NCI-H2081 (cell line): Measurements from ENCODE around the gene MRPL38.
"Not testable (repeated sequence)": the region's sequence is repeated elsewhere in the genome, so short reads cannot be mapped to it uniquely, and the experiment has no call there.

Experiments
- DNase-seq, 2 experiments: peaks; one replicate each; lab custom pipeline; 2025; lab: John Stamatoyannopoulos, UW

The MRPL38 gene

GRCh38 chr17:75854101-75854748 lies 50.5 kb downstream of the MRPL38 start:
- DNase-seq = no peak

GRCh38 chr17:75853433-75853832 lies 51.3 kb downstream of the MRPL38 start:
- no peak for DNase-seq

GRCh38 chr17:75851693-75851991 lies 53.0 kb downstream of the MRPL38 start:
- DNase-seq = not testable (repeated sequence)

- no peak for DNase-seq
These were observed 53.6 kb downstream of the MRPL38 start for GRCh38 chr17:75850928-75851692.

- DNase-seq = no peak
These were observed 55.0 kb downstream of the MRPL38 start for GRCh38 chr17:75849724-75850123.

- no peak for DNase-seq
These were observed 55.4 kb downstream of the MRPL38 start for GRCh38 chr17:75849279-75849646.
